ENCODE results near the gene BARX1. TPM values are rescaled to one million over a fixed set of nuclear protein-coding genes. Genes with fewer than 3 reads are reported as not detected.

The BARX1 gene
- total RNA-seq, 4 donors from 2014 or later: 17.1 to 20.2 (median 20.2) TPM; not detected in 1

- DNase-seq (ENCODE audit: low spot score): no peak
- no peak for ATAC-seq (ENCODE audit: low FRiP score)
- no peak for TF ChIP-seq CTCF (IDR thresholded peaks at IDR 0.05)
Observed at GRCh38 chr9:93950619-93951601, 4.2 kb downstream of the BARX1 start.

- TF ChIP-seq CTCF (IDR thresholded peaks at IDR 0.05): no peak
- DNase-seq (ENCODE audit: low spot score) (no peak), ATAC-seq (ENCODE audit: low FRiP score) (no peak)
Observed at GRCh38 chr9:93949694-93950449, 5.3 kb downstream of the BARX1 start.

GRCh38 chr9:93949073-93949693 lies 6.0 kb downstream of the BARX1 start:
- DNase-seq (ENCODE audit: low spot score): no peak
- ATAC-seq (ENCODE audit: low FRiP score): no peak
- TF ChIP-seq CTCF (IDR thresholded peaks at IDR 0.05): no peak

GRCh38 chr9:93948441-93949072 lies 6.6 kb downstream of the BARX1 start:
- ATAC-seq (ENCODE audit: low FRiP score): no peak
- no peak for DNase-seq (ENCODE audit: low spot score)
- TF ChIP-seq CTCF (IDR thresholded peaks at IDR 0.05): no peak

GRCh38 chr9:93947409-93948070 lies 7.6 kb downstream of the BARX1 start:
- ATAC-seq (ENCODE audit: low FRiP score): no peak
- DNase-seq (ENCODE audit: low spot score): no peak
- TF ChIP-seq CTCF (IDR thresholded peaks at IDR 0.05): no peak

GRCh38 chr9:93946338-93946712 lies 8.8 kb downstream of the BARX1 start:
- TF ChIP-seq CTCF (IDR thresholded peaks at IDR 0.05): no peak
- DNase-seq (ENCODE audit: low spot score) (no peak), ATAC-seq (ENCODE audit: low FRiP score) (no peak)
